Measurements from ENCODE around the gene SORCS1. TPM values are rescaled to one million over a fixed set of nuclear protein-coding genes. Genes with fewer than 3 reads are reported as not detected.

SORCS1 gene
- total and polyA plus RNA-seq, 2 of the 13 experiments (the other 11 are each of a cell fraction or from before 2014, with no cell fraction given): not detected

GRCh38 chr10:106820579-106820978 lies 343.9 kb downstream of the SORCS1 start:
- Histone ChIP-seq H3K79me2 (ENCODE audit: insufficient read depth, low read length) (no peaks in the 10 kb centered on the region), H3K27me3 (ENCODE audit: control insufficient read depth in 1 of 2, insufficient read depth in 2 of 2, low read length in 2 of 2) (no peaks in the 10 kb centered on the region), H3K9me3 (ENCODE audit: low read length) (no peaks in the 10 kb centered on the region), H3K36me3 (replicated peaks in 1 of 2; ENCODE audit: control insufficient read depth in 1 of 2, insufficient read depth in 2 of 2, low read length in 2 of 2) (no peaks in the 10 kb centered on the region), H3K4me3 (replicated peaks in 1 of 3; ENCODE audit: insufficient read depth in 1 of 3, low read depth in 2 of 3, low read length in 3 of 3) (no peak overlapping the region), H2AFZ (ENCODE audit: low read length) (no peak overlapping the region), H3K4me2 (ENCODE audit: low read depth, low read length) (no peak overlapping the region), H3K9ac (ENCODE audit: insufficient read depth, low read depth, low read length) (no peak overlapping the region), H3K27ac (ENCODE audit: extremely low read length, insufficient read depth, low read length) (no peak overlapping the region), H4K20me1 (ENCODE audit: insufficient read depth, low read length) (no peaks in the 10 kb centered on the region), H3K4me1 (ENCODE audit: insufficient read depth, low read length) (no peaks in the 10 kb centered on the region)
- WGBS (ENCODE audit: low lambda C conversion rate): 39% methylated on average over 3 of the region's 3 CpGs
- POLR2A ChIA-PET: no interaction called here
- no TSS peak for BruUV-seq (replicated peaks)
- ATAC-seq (no peak), FAIRE-seq (no peak), DNase-seq (ENCODE audit: low spot score) (no peak)
- TF ChIP-seq TRIM24 (CRISPR knock-in tag; IDR thresholded peaks at IDR 0.05): no peak
- TF ChIP-seq, protein P1, sequence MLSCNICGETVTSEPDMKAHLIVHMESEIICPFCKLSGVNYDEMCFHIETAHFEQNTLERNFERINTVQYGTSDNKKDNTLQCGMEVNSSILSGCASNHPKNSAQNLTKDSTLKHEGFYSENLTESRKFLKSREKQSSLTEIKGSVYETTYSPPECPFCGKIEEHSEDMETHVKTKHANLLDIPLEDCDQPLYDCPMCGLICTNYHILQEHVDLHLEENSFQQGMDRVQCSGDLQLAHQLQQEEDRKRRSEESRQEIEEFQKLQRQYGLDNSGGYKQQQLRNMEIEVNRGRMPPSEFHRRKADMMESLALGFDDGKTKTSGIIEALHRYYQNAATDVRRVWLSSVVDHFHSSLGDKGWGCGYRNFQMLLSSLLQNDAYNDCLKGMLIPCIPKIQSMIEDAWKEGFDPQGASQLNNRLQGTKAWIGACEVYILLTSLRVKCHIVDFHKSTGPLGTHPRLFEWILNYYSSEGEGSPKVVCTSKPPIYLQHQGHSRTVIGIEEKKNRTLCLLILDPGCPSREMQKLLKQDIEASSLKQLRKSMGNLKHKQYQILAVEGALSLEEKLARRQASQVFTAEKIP (CRISPR knock-in tag; IDR thresholded peaks at IDR 0.05; ENCODE audit: borderline replicate concordance): no peak
- TF ChIP-seq JDP2 (CRISPR knock-in tag; IDR thresholded peaks at IDR 0.05; ENCODE audit: borderline replicate concordance): no peak
- in situ Hi-C loops (cut with HindIII; ENCODE audit: extremely low pct_ligation_motif_present, low pct_unique_long_range_greater_than_20kb): no loop called here
- CTCF ChIA-PET (ENCODE audit: low intra/inter-chr PET ratio, low total read pairs): no interaction called here
- intact Hi-C loops (cut with micrococcal nuclease; ENCODE audit: unreplicated experiment): no loop called here

DNA sequence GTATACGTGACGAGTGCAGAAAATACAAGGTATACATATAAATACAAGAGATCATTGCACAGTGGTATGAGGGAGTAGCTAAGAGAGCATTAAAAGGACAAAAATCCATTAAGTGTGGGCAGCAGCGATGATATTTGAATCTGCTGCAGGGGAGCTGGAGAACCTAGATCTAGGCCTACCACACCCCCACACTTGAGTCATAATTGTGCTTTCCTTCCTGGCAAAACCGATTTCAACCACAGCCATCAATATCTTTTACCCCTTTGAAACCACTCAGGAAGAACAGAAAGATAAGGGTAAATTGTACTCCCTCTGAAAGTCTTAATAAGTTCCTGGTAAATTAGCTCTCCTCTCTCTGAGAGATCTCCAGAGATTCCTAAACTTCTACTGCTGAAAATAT lies 345.0 kb downstream of the SORCS1 start:
- ChIA-PET CTCF (ENCODE audit: low intra/inter-chr PET ratio, low total read pairs) (no interaction called here), POLR2A (no interaction called here)
- in situ Hi-C loops (cut with HindIII; ENCODE audit: extremely low pct_ligation_motif_present, low pct_unique_long_range_greater_than_20kb) (no loop called here), intact Hi-C loops (cut with micrococcal nuclease; ENCODE audit: unreplicated experiment) (no loop called here)
- H3K4me1 ChIP-seq (ENCODE audit: insufficient read depth, low read length): no peaks in the 10 kb centered on the region
- no TSS peak for BruUV-seq (replicated peaks)
- no peaks in the 10 kb centered on the region for H4K20me1 ChIP-seq (ENCODE audit: insufficient read depth, low read length)
- H3K79me2 ChIP-seq (ENCODE audit: insufficient read depth, low read length): no peaks in the 10 kb centered on the region
- 30% methylated on average over 4 of the region's 4 CpGs for WGBS (ENCODE audit: low lambda C conversion rate)
- ATAC-seq (no peak), DNase-seq (ENCODE audit: low spot score) (no peak), FAIRE-seq (no peak)
- no peak overlapping the region for H3K9ac ChIP-seq (ENCODE audit: insufficient read depth, low read depth, low read length)
- H3K4me2 ChIP-seq (ENCODE audit: low read depth, low read length): no peak overlapping the region
- H3K36me3 ChIP-seq (replicated peaks in 1 of 2; ENCODE audit: control insufficient read depth in 1 of 2, insufficient read depth in 2 of 2, low read length in 2 of 2): no peaks in the 10 kb centered on the region
- no peak overlapping the region for H3K27ac ChIP-seq (ENCODE audit: extremely low read length, insufficient read depth, low read length)
- H3K27me3 ChIP-seq (ENCODE audit: control insufficient read depth in 1 of 2, insufficient read depth in 2 of 2, low read length in 2 of 2): no peaks in the 10 kb centered on the region
- H2AFZ ChIP-seq (ENCODE audit: low read length): no peak overlapping the region
- no peaks in the 10 kb centered on the region for H3K9me3 ChIP-seq (ENCODE audit: low read length)
- no peak overlapping the region for H3K4me3 ChIP-seq (replicated peaks in 1 of 3; ENCODE audit: insufficient read depth in 1 of 3, low read depth in 2 of 3, low read length in 3 of 3)
- TF ChIP-seq HMGXB3 (CRISPR knock-in tag; IDR thresholded peaks at IDR 0.05; ENCODE audit: borderline replicate concordance) (no peak), HOMEZ (CRISPR knock-in tag; IDR thresholded peaks at IDR 0.05; ENCODE audit: low read depth) (no peak), ZNF460 (CRISPR knock-in tag; IDR thresholded peaks at IDR 0.05; ENCODE audit: borderline replicate concordance) (no peak), ARID3A (IDR thresholded peaks at IDR 0.05; ENCODE audit: low read depth, low read length) (no peak), ZMYM4 (CRISPR knock-in tag; IDR thresholded peaks at IDR 0.05) (no peak)

Data from HepG2 (cell line).